Gastrocnemius medialis (tissue), 4 donors: Measurements from ENCODE around the gene MAD1L1.

ENCODE experiments used
- POLR2A ChIP-seq, 2 donors: fragments of 450-650 bp; IDR thresholded peaks; one replicate each; pipeline ENCODE4 v1.6.1; 2017; ENCODE audit warnings: antibody characterized with exemption in 2 of 2, mild to moderate bottlenecking in 2 of 2, moderate library complexity in 2 of 2
- TF ChIP-seq, protein P1 (sequence below), 5 experiments: fragments of 450-650 bp in 3 of 5; fragments of 200-600 bp in 2 of 5; sonication (generic) in 2 of 5; IDR thresholded peaks in 4 of 5; conservative IDR thresholded peaks in 1 of 5; 1 replicate in 4 of 5; 2 replicates in 1 of 5; pipeline ENCODE4 v1.5.1; 2016 to 2019; ENCODE audit warnings: antibody characterized with exemption in 5 of 5, mild to moderate bottlenecking in 3 of 5, moderate library complexity in 3 of 5

DNA sequence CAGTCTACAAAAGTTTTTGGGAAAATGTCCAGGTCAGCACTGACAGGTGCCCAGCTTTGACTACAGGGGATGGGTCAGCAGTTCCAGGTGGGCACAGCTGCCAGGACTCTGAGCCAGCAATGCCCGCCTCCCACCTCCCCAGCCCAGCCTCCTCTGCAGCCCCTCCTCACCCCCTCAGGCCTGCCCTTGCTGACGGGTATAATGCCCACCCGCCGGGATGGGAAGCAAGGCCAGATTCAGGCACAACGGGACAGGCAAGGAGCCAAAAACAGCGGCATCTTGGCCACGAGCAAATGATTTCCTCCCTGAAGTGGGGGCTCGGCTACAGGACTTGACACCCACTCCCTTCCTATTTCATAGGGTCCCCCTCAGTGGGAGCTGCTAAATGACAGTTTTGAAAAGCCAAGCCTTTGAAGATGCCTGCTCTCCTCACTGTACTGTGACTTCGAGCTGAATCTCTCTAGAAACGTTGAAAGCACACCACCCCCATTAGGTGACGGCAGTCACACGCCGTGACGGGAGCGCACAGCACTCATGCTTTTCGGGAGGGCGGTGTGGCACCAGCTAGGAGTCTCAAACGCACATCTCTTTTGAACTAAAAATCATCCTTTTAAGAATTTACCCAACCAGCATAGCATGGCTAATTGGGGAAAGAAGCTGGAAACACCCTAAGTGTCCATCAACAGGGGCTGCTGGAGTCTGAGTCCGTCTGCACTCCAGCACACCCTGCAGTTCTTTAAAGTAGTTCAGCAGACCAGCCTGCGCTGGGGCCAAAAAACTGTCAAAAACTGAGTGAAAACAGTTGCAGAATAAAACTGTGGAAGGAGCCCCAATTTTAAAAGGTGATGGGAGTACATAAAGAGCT is 29.6 kb downstream of the MAD1L1 start:
- TF ChIP-seq, protein P1, sequence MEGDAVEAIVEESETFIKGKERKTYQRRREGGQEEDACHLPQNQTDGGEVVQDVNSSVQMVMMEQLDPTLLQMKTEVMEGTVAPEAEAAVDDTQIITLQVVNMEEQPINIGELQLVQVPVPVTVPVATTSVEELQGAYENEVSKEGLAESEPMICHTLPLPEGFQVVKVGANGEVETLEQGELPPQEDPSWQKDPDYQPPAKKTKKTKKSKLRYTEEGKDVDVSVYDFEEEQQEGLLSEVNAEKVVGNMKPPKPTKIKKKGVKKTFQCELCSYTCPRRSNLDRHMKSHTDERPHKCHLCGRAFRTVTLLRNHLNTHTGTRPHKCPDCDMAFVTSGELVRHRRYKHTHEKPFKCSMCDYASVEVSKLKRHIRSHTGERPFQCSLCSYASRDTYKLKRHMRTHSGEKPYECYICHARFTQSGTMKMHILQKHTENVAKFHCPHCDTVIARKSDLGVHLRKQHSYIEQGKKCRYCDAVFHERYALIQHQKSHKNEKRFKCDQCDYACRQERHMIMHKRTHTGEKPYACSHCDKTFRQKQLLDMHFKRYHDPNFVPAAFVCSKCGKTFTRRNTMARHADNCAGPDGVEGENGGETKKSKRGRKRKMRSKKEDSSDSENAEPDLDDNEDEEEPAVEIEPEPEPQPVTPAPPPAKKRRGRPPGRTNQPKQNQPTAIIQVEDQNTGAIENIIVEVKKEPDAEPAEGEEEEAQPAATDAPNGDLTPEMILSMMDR (IDR thresholded peaks at IDR 0.05 in 4 of 5, conservative IDR thresholded peaks at IDR 0.05 in 1 of 5): no peak
- no peak for TF ChIP-seq POLR2A (IDR thresholded peaks at IDR 0.05)
